Neural cell (in vitro differentiated cells): Measurements from ENCODE around the gene MDFIC. TPM values are rescaled to one million over a fixed set of nuclear protein-coding genes. Genes with fewer than 3 reads are reported as not detected.

Experiments used
- H2AFZ ChIP-seq: fragments of 200-600, 300-800 bp; sonication (generic), shearing (Covaris generic); 2 replicates; pipeline ENCODE4 v1.6.0; 2014; ENCODE audit warnings: low read depth, mild to moderate bottlenecking, antibody characterized with exemption, low read length, moderate library complexity
- H3F3A ChIP-seq: fragments of 200-600 bp; shearing (Covaris generic); 2 replicates; pipeline ENCODE4 v1.6.1; 2016; ENCODE audit warnings: mild to moderate bottlenecking, moderate library complexity, mixed read lengths, antibody characterized with exemption, low read length; ENCODE audit not compliant: insufficient read depth, poor library complexity, severe bottlenecking
- H3K27ac ChIP-seq: fragments of 200-600, 300-800 bp; sonication (generic), shearing (Covaris generic); 2 replicates; pipeline ENCODE4 v1.5.1; 2014; ENCODE audit warnings: mild to moderate bottlenecking, low read length, moderate library complexity
- H3K27me3 ChIP-seq: fragments of 300-800, 200-600 bp; sonication (generic), shearing (Covaris generic); 2 replicates; pipeline ENCODE4 v1.6.0; 2014; ENCODE audit warnings: mild to moderate bottlenecking, low read depth, low read length, moderate library complexity; ENCODE audit not compliant: insufficient read depth
- H3K36me3 ChIP-seq: fragments of 300-800, 200-600 bp; sonication (generic), shearing (Covaris generic); 2 replicates; pipeline ENCODE4 v1.5.1; 2014; ENCODE audit warnings: mild to moderate bottlenecking, antibody characterized with exemption, low read length, moderate library complexity; ENCODE audit not compliant: insufficient read depth
- H3K4me2 ChIP-seq: fragments of 300-800, 200-600 bp; sonication (generic), shearing (Covaris generic); 2 replicates; pipeline ENCODE4 v1.6.0; 2014; ENCODE audit warnings: mild to moderate bottlenecking, low read length
- H3K4me3 ChIP-seq: fragments of 300-800, 200-600 bp; sonication (generic), shearing (Covaris generic); 2 replicates; pipeline ENCODE4 v1.5.1; 2014; ENCODE audit warnings: mild to moderate bottlenecking, low read length, moderate library complexity
- H3K79me2 ChIP-seq: fragments of 200-600 bp; shearing (Covaris generic); replicated peaks from 2 replicates; pipeline ENCODE4 v1.6.0; 2014; ENCODE audit warnings: mild to moderate bottlenecking, low read length, moderate library complexity; ENCODE audit not compliant: insufficient read depth
- H3K9ac ChIP-seq: fragments of 300-800, 200-600 bp; sonication (generic), shearing (Covaris generic); 2 replicates; pipeline ENCODE4 v1.6.1; 2016; ENCODE audit warnings: mild to moderate bottlenecking, low read length, mixed read lengths
- H3K9me2 ChIP-seq: fragments of 200-600 bp; shearing (Covaris generic); 2 replicates; pipeline ENCODE4 v1.6.1; 2016; ENCODE audit warnings: mild to moderate bottlenecking, low read length, mixed read lengths; ENCODE audit not compliant: insufficient read depth
- H3K9me3 ChIP-seq: fragments of 200-600, 300-800 bp; sonication (generic), shearing (Covaris generic); 2 replicates; pipeline ENCODE4 v1.6.1; 2016; ENCODE audit warnings: mild to moderate bottlenecking, mixed run types, low read length, moderate library complexity, mixed read lengths
- H4K20me1 ChIP-seq: fragments of 200-600 bp; shearing (Covaris generic); 2 replicates; pipeline ENCODE4 v1.6.1; 2016; ENCODE audit warnings: mild to moderate bottlenecking, mixed run types; ENCODE audit not compliant: insufficient read depth
- CTCF ChIP-seq: fragments of 450-650 bp; IDR thresholded peaks from 2 replicates; pipeline ENCODE4 v1.5.1; 2014; ENCODE audit warnings: antibody characterized with exemption, mild to moderate bottlenecking, moderate library complexity; ENCODE audit not compliant: poor library complexity, severe bottlenecking
- EP300 ChIP-seq: fragments of 450-650 bp; conservative IDR thresholded peaks from 2 replicates; pipeline ENCODE4 v1.6.1; 2014; ENCODE audit warnings: antibody characterized with exemption, mild to moderate bottlenecking, moderate library complexity; ENCODE audit not compliant: poor library complexity, severe bottlenecking
- EZH2 ChIP-seq: fragments of 200-600, 300-800 bp; shearing (Covaris generic), sonication (generic); IDR thresholded peaks from 2 replicates; pipeline ENCODE4 v1.6.1; 2014; ENCODE audit warnings: antibody characterized with exemption, low read length, borderline replicate concordance, mild to moderate bottlenecking; ENCODE audit not compliant: insufficient read depth, poor library complexity, severe bottlenecking
- MXI1 ChIP-seq: fragments of 450-650 bp; conservative IDR thresholded peaks from 2 replicates; pipeline ENCODE4 v1.6.1; 2014; ENCODE audit warnings: antibody characterized with exemption, mild to moderate bottlenecking; ENCODE audit not compliant: poor library complexity, severe bottlenecking
- POLR2AphosphoS5 ChIP-seq: IDR thresholded peaks from 2 replicates; pipeline ENCODE4 v1.6.1; 2012
- RAD21 ChIP-seq: fragments of 450-650 bp; conservative IDR thresholded peaks from 2 replicates; pipeline ENCODE4 v1.6.1; 2014; ENCODE audit warnings: antibody characterized with exemption, mild to moderate bottlenecking, moderate library complexity
- REST ChIP-seq: IDR thresholded peaks from 2 replicates; pipeline ENCODE4 v1.6.1; 2012; ENCODE audit warnings: borderline replicate concordance
- SMC3 ChIP-seq: fragments of 450-650 bp; conservative IDR thresholded peaks from 2 replicates; pipeline ENCODE4 v1.6.1; 2014; ENCODE audit warnings: antibody characterized with exemption, mild to moderate bottlenecking, moderate library complexity; ENCODE audit not compliant: poor library complexity
- TAF1 ChIP-seq: IDR thresholded peaks from 2 replicates; pipeline ENCODE4 v1.6.1; 2012; ENCODE audit warnings: low read depth
- polyA plus RNA-seq: library from polyadenylated mRNA; depleted of rRNA; stranded (reverse); fragments of >200 nt; gene quantifications from 2 replicates; pipeline ENCODE4 v1.2.3, GENCODE V29; 2014

The MDFIC gene
- polyA plus RNA-seq, 1 donor from 2014 or later, result 0.85 TPM

DNA sequence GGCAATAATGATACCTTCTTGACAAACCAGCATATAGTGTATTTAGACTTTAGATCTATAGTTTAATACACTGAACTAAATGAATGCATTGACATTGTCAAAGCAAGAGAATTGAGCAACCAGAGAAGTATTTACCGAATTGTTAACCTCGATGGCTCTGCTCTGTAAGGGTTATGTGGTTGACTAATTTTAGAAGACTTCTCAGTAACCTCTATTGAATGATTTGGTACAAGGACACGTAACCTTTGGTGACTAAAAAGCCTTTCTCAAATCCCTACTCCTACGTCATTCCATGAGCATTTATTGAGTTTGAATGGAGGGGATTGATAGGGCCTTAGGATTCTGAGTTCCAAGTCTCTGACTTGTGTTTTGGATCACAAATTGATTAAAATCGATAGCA is 67.6 kb downstream of the MDFIC start:
- no peaks in the 10 kb centered on the region for H3K79me2 ChIP-seq
- no peaks in the 10 kb centered on the region for H3K9me2 ChIP-seq
- no peak overlapping the region for H2AFZ ChIP-seq
- no peak overlapping the region for H3K4me3 ChIP-seq
- no peaks in the 10 kb centered on the region for H3K27me3 ChIP-seq
- no peaks in the 10 kb centered on the region for H3K36me3 ChIP-seq
- no peaks in the 10 kb centered on the region for H4K20me1 ChIP-seq
- TF ChIP-seq EZH2 (no peak), SMC3 (no peak), MXI1 (no peak), RAD21 (no peak), REST (no peak), POLR2AphosphoS5 (no peak), CTCF (no peak), EP300 (no peak), TAF1 (no peak)
- H3K4me2 ChIP-seq, result no peak overlapping the region
- H3F3A ChIP-seq, result no peaks in the 10 kb centered on the region
- no peaks in the 10 kb centered on the region for H3K9me3 ChIP-seq
- H3K9ac ChIP-seq, result no peak overlapping the region
- H3K27ac ChIP-seq, result no peak overlapping the region

DNA sequence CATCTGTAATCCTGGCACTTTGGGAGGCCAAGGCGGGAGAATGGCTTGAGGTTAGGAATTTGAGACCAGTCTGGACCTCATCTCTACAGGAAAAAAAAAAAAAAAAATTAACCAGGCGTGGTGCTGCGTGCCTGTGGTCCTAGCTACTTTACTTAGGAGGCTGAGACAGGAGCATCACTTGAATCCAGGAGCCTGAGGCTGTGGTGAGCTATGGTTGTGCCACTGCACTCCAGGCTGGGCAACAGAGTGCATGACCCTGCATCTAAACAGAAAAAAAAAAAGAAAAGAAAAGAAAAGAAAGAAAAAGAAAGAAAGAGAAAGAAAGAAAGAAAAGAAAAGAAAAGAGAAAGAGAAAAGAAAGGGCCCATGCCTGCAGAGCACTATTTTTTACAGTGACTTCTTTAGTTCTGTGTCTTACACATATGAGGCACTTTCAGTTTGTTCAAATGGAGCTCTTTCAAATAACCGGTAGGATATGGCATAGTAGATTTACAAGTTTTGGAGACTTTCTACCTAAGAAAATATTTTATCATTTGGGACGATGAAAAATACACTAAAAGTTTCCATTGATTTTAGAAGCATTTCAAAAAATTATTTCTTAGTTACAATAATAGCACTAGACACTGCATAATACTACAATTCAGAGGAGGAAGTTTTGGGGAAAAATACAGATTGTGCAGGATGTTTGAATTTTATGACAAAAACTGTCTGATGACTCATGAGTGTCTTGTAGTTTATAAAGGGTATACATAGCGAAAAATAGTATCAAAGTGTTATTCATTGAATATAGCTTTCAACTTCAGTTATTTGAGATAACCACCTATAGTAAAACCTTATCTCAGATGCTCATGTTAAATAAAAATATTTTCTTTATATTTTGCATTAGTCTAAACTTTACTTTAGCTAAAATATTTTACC is 75.9 kb downstream of the MDFIC start:
- no peak overlapping the region for H2AFZ ChIP-seq
- TF ChIP-seq CTCF (no peak), RAD21 (no peak), MXI1 (no peak), TAF1 (no peak), SMC3 (no peak), POLR2AphosphoS5 (no peak), EZH2 (no peak), EP300 (no peak), REST (no peak)
- no peak overlapping the region for H3K9ac ChIP-seq
- no peaks in the 10 kb centered on the region for H3K9me3 ChIP-seq
- H3K27me3 ChIP-seq, result no peaks in the 10 kb centered on the region
- H3K4me2 ChIP-seq, result no peak overlapping the region
- no peaks in the 10 kb centered on the region for H3K79me2 ChIP-seq
- no peak overlapping the region for H3K4me3 ChIP-seq
- H3K36me3 ChIP-seq, result no peaks in the 10 kb centered on the region
- H3K27ac ChIP-seq, result no peak overlapping the region
- H3K9me2 ChIP-seq, result no peaks in the 10 kb centered on the region
- H3F3A ChIP-seq, result no peaks in the 10 kb centered on the region
- no peaks in the 10 kb centered on the region for H4K20me1 ChIP-seq
